GM12875 (cell line): Measurements from ENCODE around the gene TSHB.

ENCODE experiments used
- H3K4me3 ChIP-seq: one replicate; pipeline ENCODE4 v1.5.1; 2011; ENCODE audit warnings: low read depth, low read length, control low read depth
- TF ChIP-seq, protein P1 (sequence below): IDR thresholded peaks from 2 replicates; pipeline ENCODE4 v1.5.1; 2011; ENCODE audit warnings: low read depth, mild to moderate bottlenecking, control low read depth, inconsistent platforms, low read length, moderate library complexity, borderline replicate concordance; ENCODE audit not compliant: insufficient read depth

The TSHB gene

GRCh38 chr1:115057661-115058254 is 28.1 kb downstream of the TSHB start:
- H3K4me3 ChIP-seq, result no peak overlapping the region
- TF ChIP-seq, protein P1, sequence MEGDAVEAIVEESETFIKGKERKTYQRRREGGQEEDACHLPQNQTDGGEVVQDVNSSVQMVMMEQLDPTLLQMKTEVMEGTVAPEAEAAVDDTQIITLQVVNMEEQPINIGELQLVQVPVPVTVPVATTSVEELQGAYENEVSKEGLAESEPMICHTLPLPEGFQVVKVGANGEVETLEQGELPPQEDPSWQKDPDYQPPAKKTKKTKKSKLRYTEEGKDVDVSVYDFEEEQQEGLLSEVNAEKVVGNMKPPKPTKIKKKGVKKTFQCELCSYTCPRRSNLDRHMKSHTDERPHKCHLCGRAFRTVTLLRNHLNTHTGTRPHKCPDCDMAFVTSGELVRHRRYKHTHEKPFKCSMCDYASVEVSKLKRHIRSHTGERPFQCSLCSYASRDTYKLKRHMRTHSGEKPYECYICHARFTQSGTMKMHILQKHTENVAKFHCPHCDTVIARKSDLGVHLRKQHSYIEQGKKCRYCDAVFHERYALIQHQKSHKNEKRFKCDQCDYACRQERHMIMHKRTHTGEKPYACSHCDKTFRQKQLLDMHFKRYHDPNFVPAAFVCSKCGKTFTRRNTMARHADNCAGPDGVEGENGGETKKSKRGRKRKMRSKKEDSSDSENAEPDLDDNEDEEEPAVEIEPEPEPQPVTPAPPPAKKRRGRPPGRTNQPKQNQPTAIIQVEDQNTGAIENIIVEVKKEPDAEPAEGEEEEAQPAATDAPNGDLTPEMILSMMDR, result no peak

DNA sequence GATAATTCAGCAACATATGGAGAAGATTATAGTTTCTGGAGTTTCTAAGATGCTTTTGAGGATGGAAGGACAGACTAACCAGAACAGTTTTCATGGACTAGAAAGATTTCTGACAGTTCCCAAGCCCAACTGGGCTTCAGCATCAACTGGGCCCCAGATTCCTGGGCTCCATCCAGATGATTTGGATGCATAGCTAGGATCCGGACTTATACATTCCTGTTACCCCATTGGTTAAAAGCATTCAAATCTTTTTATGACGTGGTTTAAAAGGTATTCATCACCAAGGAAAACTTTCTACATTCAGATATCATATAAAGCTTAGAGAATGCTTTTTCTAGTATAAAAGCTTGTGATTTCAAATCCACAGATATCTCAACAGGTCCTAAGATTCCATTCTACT is 29.7 kb downstream of the TSHB start:
- no peak overlapping the region for H3K4me3 ChIP-seq
- TF ChIP-seq, protein P1, result no peak

- no peak overlapping the region for H3K4me3 ChIP-seq
- TF ChIP-seq, protein P1, result no peak
These were observed 30.9 kb downstream of the TSHB start for GRCh38 chr1:115060501-115060900.

- TF ChIP-seq, protein P1, result no peak
These were observed 32.9 kb downstream of the TSHB start for GRCh38 chr1:115062542-115063004.

GRCh38 chr1:115063228-115063901 is 33.7 kb downstream of the TSHB start:
- TF ChIP-seq, protein P1, result no peak
- no peak overlapping the region for H3K4me3 ChIP-seq

More at GRCh38 chr1:115062542-115063004, 32.9 kb downstream of the TSHB start:
- H3K4me3 ChIP-seq, result no peak overlapping the region

- TF ChIP-seq, protein P1, result no peak
- no peak overlapping the region for H3K4me3 ChIP-seq
These were observed 34.8 kb downstream of the TSHB start for GRCh38 chr1:115064461-115064860.

DNA sequence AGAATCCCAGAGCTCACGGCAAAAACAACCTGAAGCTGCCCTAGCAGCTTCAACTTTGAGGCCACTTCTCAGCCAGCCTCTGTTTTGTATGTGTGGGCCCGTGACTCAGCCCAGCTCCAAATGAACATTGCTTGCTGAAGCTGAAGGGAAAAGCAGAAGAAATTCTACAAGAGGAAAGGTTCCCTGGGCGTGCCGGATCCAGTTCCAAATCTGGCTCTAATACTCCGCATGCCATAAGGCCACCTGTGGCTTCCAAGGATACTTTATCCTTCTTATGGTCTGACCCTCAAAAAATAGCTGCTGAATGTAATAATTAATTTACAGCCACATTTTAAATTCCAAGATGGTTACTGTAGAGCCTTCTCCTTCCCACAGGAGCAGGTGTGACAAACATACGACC is 35.4 kb downstream of the TSHB start:
- TF ChIP-seq, protein P1, result no peak
- no peak overlapping the region for H3K4me3 ChIP-seq
